Lower leg skin (tissue), 4 donors: ENCODE data around the gene NR2F1. TPM values are rescaled to one million over a fixed set of nuclear protein-coding genes. Genes with fewer than 3 reads are reported as not detected.

Experiments
- DNase-seq, 2 donors: peaks; one replicate each; pipeline ENCODE4 v3.0.0-alpha.2; 2019; ENCODE audit warnings: low spot score in 2 of 2
- H3K4me3 ChIP-seq: fragments of 200-600 bp; sonication (generic); 2 replicates; pipeline ENCODE4 v1.5.1; 2017; ENCODE audit warnings: mild to moderate bottlenecking, low read depth; ENCODE audit not compliant: poor library complexity, severe bottlenecking
- POLR2A ChIP-seq, 2 donors: fragments of 450-650 bp; IDR thresholded peaks; one replicate each; pipeline ENCODE4 v1.6.1; 2016 to 2017; ENCODE audit warnings: antibody characterized with exemption in 2 of 2, mild to moderate bottlenecking in 1 of 2, moderate library complexity in 1 of 2
- WGBS, 2 donors: methylation state at CpG; one replicate each; pipeline ENCODE4 v1.1.5; 2018; 5-methylcytosine and 5-hydroxymethylcytosine counted together
- intact Hi-C: fragments of 100-400 bp; cut with DNase I; formaldehyde crosslinking; loops from one replicate; pipeline ENCODE4 v1.15.0; 2023; ENCODE audit warnings: low total_unique reads
- total RNA-seq, 4 donors: library from RNA; depleted of rRNA; stranded (reverse); fragments of >200 nt; gene quantifications; one replicate each; pipeline ENCODE4 v1.1.0, GENCODE V29; 2016
- TF ChIP-seq, protein P1 (sequence below), 3 donors: fragments of 450-650 bp; IDR thresholded peaks; one replicate each; pipeline ENCODE4 v1.5.1; 2016; ENCODE audit warnings: antibody characterized with exemption in 3 of 3, mild to moderate bottlenecking in 3 of 3, moderate library complexity in 2 of 3

NR2F1 gene
- total RNA-seq, 4 donors from 2014 or later, result 0.72 to 5.9 (median 2.7) TPM

GRCh38 chr5:93589152-93589828 is 6.3 kb downstream of the NR2F1 start:
- 88 to 89% methylated on average over 6 of the region's 6 CpGs for whole genome bisulfite sequencing, 2 donors
- no peak for DNase-seq
- TF ChIP-seq POLR2A (IDR thresholded peaks at IDR 0.05), result no peak
- TF ChIP-seq, protein P1, sequence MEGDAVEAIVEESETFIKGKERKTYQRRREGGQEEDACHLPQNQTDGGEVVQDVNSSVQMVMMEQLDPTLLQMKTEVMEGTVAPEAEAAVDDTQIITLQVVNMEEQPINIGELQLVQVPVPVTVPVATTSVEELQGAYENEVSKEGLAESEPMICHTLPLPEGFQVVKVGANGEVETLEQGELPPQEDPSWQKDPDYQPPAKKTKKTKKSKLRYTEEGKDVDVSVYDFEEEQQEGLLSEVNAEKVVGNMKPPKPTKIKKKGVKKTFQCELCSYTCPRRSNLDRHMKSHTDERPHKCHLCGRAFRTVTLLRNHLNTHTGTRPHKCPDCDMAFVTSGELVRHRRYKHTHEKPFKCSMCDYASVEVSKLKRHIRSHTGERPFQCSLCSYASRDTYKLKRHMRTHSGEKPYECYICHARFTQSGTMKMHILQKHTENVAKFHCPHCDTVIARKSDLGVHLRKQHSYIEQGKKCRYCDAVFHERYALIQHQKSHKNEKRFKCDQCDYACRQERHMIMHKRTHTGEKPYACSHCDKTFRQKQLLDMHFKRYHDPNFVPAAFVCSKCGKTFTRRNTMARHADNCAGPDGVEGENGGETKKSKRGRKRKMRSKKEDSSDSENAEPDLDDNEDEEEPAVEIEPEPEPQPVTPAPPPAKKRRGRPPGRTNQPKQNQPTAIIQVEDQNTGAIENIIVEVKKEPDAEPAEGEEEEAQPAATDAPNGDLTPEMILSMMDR (IDR thresholded peaks at IDR 0.05), result no peak
- H3K4me3 ChIP-seq, result no peak overlapping the region
- intact Hi-C loops, result loop anchor here (10.0 kb wide), 1 partner anchor 326 kb away; no protein-coding TSS in a partner anchor

GRCh38 chr5:93589829-93590215 is 6.8 kb downstream of the NR2F1 start:
- no peak for DNase-seq
- intact Hi-C loops, result loop anchor here (10.0 kb wide), 1 partner anchor 325 kb away; no protein-coding TSS in a partner anchor
- no peak overlapping the region for H3K4me3 ChIP-seq
- TF ChIP-seq, protein P1 (IDR thresholded peaks at IDR 0.05), result no peak
- no peak for TF ChIP-seq POLR2A (IDR thresholded peaks at IDR 0.05)
- WGBS, 2 donors, result 74 to 82% methylated on average over 2 of the region's 2 CpGs

DNA sequence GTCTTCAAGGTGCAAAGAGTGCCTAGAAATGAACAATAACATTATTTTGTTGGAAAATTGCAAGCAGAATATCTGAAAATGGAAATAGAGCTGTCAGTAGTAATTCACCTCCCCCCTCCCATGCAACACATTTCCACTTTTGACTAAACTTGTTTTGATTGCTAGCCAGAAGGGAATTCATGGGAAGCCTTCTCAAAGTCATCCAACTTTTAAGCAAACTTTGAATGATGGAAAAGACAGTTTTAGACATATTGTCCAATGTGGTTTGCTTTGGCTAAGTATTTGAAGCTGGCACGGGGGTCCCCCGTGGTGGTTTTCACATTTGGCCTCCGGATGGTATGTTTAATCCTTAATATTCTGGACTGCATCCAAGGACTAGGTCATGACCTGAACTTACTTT is 7.5 kb downstream of the NR2F1 start:
- H3K4me3 ChIP-seq, result no peak overlapping the region
- no peak for TF ChIP-seq POLR2A (IDR thresholded peaks at IDR 0.05)
- TF ChIP-seq, protein P1 (IDR thresholded peaks at IDR 0.05), result no peak
- intact Hi-C loops, result no loop called here
- 58 to 72% methylated on average over 3 of the region's 3 CpGs for WGBS, 2 donors
- DNase-seq, result no peak

DNA sequence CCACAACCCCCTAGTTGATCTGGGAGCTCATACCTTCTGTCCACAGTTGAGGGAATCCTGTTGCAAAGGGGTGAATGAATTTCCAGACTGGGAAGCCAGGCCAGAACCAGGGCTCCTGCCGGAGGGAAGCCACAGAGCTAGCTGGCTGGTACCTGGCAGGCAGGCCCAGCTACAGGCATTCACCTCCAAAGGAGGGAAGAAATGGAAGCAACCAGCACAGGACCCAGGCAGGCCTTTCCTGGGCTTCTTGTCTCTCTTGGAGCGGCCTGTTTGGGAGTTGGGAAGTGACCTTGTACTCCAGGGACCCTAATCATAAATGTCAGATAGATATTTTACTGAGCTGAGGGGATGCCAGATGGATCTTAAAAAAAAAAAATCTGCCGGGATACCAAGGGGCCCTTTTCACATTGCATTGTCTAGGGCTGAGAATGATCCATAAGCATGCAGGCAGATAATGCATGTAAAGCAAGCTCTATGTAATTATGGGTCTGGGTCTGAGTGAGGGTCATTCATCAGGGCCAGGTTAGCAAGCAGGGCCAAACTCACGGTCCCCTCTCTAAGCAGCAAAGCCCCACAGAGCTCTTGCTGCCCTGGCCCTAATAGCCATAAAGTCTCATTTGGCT is 8.4 kb downstream of the NR2F1 start:
- intact Hi-C loops, result no loop called here
- H3K4me3 ChIP-seq, result no peak overlapping the region
- 85 to 86% methylated on average over 4 of the region's 4 CpGs for WGBS, 2 donors
- DNase-seq, result no peak
- TF ChIP-seq, protein P1 (IDR thresholded peaks at IDR 0.05), result no peak
- no peak for TF ChIP-seq POLR2A (IDR thresholded peaks at IDR 0.05)

- WGBS, 2 donors, result 79 to 84% methylated on average over 5 of the region's 5 CpGs
- DNase-seq, result no peak
- no peak for TF ChIP-seq POLR2A (IDR thresholded peaks at IDR 0.05)
- TF ChIP-seq, protein P1 (IDR thresholded peaks at IDR 0.05), result no peak
- intact Hi-C loops, result no loop called here
- H3K4me3 ChIP-seq, result no peak overlapping the region
These were observed 9.9 kb downstream of the NR2F1 start for GRCh38 chr5:93592883-93593282.
